Measurements from ENCODE around the gene EPO.
A peak's percentile ranks its signal among the peaks of the same experiment; 100 is the strongest.
"Not testable (repeated sequence)": the region's sequence is repeated elsewhere in the genome, so short reads cannot be mapped to it uniquely, and the experiment has no call there.

Gene EPO

DNA sequence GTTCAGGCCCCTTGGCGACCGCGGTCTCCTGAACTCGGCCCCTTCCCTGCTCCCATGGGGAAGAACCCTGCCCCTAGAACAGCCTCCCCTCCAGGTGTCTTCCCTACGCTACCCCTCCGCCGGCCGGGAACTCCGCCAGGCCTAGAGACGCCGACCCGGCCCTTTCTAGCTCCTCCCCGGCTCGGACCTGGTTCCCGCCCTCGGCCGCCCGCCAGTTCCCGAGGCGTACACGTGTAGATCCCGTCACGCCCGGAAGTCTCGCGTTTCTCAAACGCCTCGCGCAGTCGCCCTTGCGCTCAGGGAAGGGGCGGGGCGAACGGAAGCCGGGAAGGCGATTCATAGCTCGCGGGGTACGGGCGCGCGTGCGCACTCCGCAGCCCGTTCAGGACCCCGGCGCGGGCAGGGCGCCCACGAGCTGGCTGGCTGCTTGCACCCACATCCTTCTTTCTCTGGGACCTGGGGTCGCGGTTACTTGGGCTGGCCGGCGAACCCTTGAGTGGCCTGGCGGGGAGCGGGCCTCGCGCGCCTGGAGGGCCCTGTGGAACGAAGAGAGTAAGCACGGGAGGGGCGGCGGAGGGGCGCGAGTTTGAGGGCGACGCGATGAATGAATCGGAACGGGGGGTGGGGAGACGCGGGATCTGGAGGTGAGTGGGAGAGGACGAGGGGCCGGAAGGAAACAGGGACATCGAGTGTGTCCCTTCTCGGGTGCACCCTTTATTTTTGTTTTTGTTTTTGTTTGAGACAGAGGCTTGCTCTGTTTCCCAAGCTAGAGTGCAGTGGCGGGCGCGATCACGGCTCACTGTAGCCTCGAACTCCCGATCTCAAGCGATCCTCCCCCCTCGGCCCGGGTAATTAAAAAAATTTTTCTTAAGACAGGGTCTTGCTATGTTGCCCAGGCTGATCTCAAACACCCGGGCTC, 14.3 kb upstream of the EPO start, which contains the start of gene POP7:
Gene POP7 (plus strand): TSS at position 369 of the 919 bp plus-strand sequence. CDS start 710 bp downstream, outside the sequence.
- Histone ChIP-seq H3K9me3 (ENCODE audit: control insufficient read depth, low read length) (no peaks in the 10 kb centered on the region), H3K4me1 (ENCODE audit: control insufficient read depth, insufficient read depth, low read length) (peaks cover 9% of the 10 kb centered on the region), H3K36me3 (ENCODE audit: control insufficient read depth, insufficient read depth, low read length) (peaks cover 13% of the 10 kb centered on the region), H3K27me3 (ENCODE audit: control insufficient read depth, insufficient read depth, low read length, poor library complexity, severe bottlenecking) (no peaks in the 10 kb centered on the region), H3K27ac (ENCODE audit: insufficient read depth, low read depth, low read length, poor library complexity, severe bottlenecking) (peak within 1 kb of the TSS; percentile 91), H3K4me3 (ENCODE audit: insufficient read depth, low read depth, low read length) (peak within 1 kb of the TSS; percentile 77)
- 0% methylated on average over 86 of the region's 86 CpGs for WGBS, 2 experiments

DNA sequence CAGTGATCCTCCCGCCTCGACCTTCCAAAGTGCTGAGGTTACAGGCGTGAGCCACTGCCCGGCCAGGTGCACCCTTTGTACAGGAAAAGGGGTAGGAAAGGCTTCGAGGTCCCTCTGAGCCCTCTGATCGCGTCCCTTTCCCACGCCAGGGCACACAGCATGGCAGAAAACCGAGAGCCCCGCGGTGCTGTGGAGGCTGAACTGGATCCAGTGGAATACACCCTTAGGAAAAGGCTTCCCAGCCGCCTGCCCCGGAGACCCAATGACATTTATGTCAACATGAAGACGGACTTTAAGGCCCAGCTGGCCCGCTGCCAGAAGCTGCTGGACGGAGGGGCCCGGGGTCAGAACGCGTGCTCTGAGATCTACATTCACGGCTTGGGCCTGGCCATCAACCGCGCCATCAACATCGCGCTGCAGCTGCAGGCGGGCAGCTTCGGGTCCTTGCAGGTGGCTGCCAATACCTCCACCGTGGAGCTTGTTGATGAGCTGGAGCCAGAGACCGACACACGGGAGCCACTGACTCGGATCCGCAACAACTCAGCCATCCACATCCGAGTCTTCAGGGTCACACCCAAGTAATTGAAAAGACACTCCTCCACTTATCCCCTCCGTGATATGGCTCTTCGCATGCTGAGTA, 13.5 kb upstream of the EPO start:
- H3K27ac ChIP-seq (ENCODE audit: insufficient read depth, low read depth, low read length, poor library complexity, severe bottlenecking) = no peak overlapping the region
- 38 to 41% methylated on average over 34 of the region's 34 CpGs for WGBS, 2 experiments
- no peaks in the 10 kb centered on the region for H3K9me3 ChIP-seq (ENCODE audit: control insufficient read depth, low read length)
- peaks cover 13% of the 10 kb centered on the region for H3K36me3 ChIP-seq (ENCODE audit: control insufficient read depth, insufficient read depth, low read length)
- H3K27me3 ChIP-seq (ENCODE audit: control insufficient read depth, insufficient read depth, low read length, poor library complexity, severe bottlenecking) = no peaks in the 10 kb centered on the region
- H3K4me1 ChIP-seq (ENCODE audit: control insufficient read depth, insufficient read depth, low read length) = peaks cover 9% of the 10 kb centered on the region
- H3K4me3 ChIP-seq (ENCODE audit: insufficient read depth, low read depth, low read length) = peak overlapping the region; percentile 77

DNA sequence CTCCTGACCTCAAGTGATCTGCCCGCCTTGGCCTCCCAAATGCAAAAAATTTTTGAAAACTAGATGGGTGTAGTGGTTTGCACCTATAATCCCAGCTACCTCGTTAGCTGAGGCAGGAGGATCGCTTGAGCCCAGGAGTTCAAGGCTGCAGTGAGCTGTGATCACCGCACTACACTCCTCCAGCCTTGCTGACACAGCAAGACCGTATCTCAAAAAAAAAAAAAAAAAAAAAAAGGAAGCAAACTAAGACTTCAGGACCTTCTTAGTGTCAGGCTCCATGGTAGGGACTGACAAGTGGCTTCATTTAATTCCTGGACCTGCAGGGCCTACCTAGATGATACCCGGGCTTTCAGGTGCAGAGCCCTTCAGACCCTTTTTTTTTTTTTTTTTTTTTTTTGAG, 11.9 kb upstream of the EPO start:
- Histone ChIP-seq H3K9me3 (ENCODE audit: control insufficient read depth, low read length) (no peaks in the 10 kb centered on the region), H3K27ac (ENCODE audit: insufficient read depth, low read depth, low read length, poor library complexity, severe bottlenecking) (no peak overlapping the region), H3K4me3 (ENCODE audit: insufficient read depth, low read depth, low read length) (no peak overlapping the region), H3K36me3 (ENCODE audit: control insufficient read depth, insufficient read depth, low read length) (peaks cover 13% of the 10 kb centered on the region), H3K4me1 (ENCODE audit: control insufficient read depth, insufficient read depth, low read length) (peaks cover 9% of the 10 kb centered on the region), H3K27me3 (ENCODE audit: control insufficient read depth, insufficient read depth, low read length, poor library complexity, severe bottlenecking) (no peaks in the 10 kb centered on the region)
- 93 to 97% methylated on average over 6 of the region's 6 CpGs for WGBS, 2 experiments

DNA sequence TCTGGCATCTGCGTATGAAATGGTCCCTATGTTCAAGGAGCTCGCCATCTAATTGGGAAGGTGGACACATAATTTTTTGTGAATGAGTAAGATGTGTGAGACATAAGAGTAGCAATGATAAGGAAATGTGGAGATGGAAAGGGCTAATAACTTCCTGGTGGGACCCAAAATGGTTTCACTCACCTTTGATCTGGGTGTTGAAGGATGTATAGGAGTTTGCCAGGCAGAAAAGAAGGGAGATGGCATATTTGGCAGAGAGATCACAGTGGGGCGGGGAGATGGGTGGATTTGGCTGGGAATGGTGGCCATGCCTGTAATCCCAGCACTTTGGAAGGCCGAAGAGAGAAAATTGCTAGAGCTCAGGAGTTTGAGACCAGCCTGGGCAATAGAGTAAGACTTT, 9.8 kb upstream of the EPO start:
- no peak overlapping the region for H3K4me3 ChIP-seq (ENCODE audit: insufficient read depth, low read depth, low read length)
- 94% methylated on average over 4 of the region's 4 CpGs for WGBS, 2 experiments

DNA sequence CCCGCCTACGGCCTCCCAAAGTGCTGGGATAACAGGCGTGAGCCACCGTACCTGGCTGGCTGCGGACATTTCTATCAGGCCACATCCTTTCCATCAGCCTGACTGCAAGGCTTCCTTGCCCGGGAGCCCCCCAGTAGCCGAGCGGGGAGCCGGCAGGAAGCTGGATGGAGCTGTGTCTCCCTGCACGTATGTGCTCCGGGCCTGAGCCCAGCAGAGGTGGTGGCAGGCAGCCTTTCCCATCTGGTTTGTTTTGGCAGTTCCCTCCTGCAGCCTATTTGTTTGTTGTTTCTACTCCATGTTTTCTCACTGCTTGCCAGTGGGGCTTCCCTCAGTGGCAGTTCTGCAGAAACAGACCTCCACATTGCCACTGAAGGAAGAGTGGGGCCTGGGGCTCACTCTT, 8.9 kb upstream of the EPO start:
- Histone ChIP-seq H3K27ac (ENCODE audit: insufficient read depth, low read depth, low read length, poor library complexity, severe bottlenecking) (no peak overlapping the region), H3K4me3 (ENCODE audit: insufficient read depth, low read depth, low read length) (no peak overlapping the region), H3K36me3 (ENCODE audit: control insufficient read depth, insufficient read depth, low read length) (peaks cover 13% of the 10 kb centered on the region), H3K9me3 (ENCODE audit: control insufficient read depth, low read length) (no peaks in the 10 kb centered on the region), H3K27me3 (ENCODE audit: control insufficient read depth, insufficient read depth, low read length, poor library complexity, severe bottlenecking) (no peaks in the 10 kb centered on the region), H3K4me1 (ENCODE audit: control insufficient read depth, insufficient read depth, low read length) (peaks cover 9% of the 10 kb centered on the region)
- WGBS, 2 experiments = 90 to 91% methylated on average over 11 of the region's 11 CpGs

More for the DNA sequence above, 9.8 kb upstream of the EPO start:
- no peak overlapping the region for H3K27ac ChIP-seq (ENCODE audit: insufficient read depth, low read depth, low read length, poor library complexity, severe bottlenecking)
- peaks cover 9% of the 10 kb centered on the region for H3K4me1 ChIP-seq (ENCODE audit: control insufficient read depth, insufficient read depth, low read length)
- H3K9me3 ChIP-seq (ENCODE audit: control insufficient read depth, low read length) = no peaks in the 10 kb centered on the region
- H3K36me3 ChIP-seq (ENCODE audit: control insufficient read depth, insufficient read depth, low read length) = peaks cover 13% of the 10 kb centered on the region
- no peaks in the 10 kb centered on the region for H3K27me3 ChIP-seq (ENCODE audit: control insufficient read depth, insufficient read depth, low read length, poor library complexity, severe bottlenecking)

DNA sequence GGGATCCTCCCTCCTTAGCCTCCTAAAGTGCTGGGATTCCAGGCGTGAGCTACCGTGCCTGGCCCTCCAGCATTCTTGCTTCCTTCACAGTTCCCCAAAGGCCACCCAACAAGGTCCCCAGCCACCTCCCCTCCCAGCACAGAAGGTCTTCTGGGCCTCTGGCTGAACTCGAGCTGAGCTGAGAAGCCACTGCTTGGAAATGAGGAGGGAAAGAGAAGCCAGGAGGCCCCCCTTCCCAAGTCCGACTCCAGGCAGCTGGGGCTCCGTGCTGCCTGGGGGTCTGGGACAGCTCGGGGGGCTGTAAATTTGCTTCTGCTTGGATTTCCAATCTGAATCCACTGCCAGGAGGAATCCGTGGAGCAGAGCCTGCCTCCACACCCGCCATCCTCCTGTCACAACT, 5.5 kb upstream of the EPO start:
- Histone ChIP-seq H3K27ac (ENCODE audit: insufficient read depth, low read depth, low read length, poor library complexity, severe bottlenecking) (no peak overlapping the region), H3K36me3 (ENCODE audit: control insufficient read depth, insufficient read depth, low read length) (no peaks in the 10 kb centered on the region), H3K4me1 (ENCODE audit: control insufficient read depth, insufficient read depth, low read length) (no peaks in the 10 kb centered on the region), H3K4me3 (ENCODE audit: insufficient read depth, low read depth, low read length) (no peak overlapping the region), H3K9me3 (ENCODE audit: control insufficient read depth, low read length) (no peaks in the 10 kb centered on the region), H3K27me3 (ENCODE audit: control insufficient read depth, insufficient read depth, low read length, poor library complexity, severe bottlenecking) (peaks cover 7% of the 10 kb centered on the region)
- WGBS, 2 experiments = 84 to 87% methylated on average over 8 of the region's 8 CpGs

DNA sequence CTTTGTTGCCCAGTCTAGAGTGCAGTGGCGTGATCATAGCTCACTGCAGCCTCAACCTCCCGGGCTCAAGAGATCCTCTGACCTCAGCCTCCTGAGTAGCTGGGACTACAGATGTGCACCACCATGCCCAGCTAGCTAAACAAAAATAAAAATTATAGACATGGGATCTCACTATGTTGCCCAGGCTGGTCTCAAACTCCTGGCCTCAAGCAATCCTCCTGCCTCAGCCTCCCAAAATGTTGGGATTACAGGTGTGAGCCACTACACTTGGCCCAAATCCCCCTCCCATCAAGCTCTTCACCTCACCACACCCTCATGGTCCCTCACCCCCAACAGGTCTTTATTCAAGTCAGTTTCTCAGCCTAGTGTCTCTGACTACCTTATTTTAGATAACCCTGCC, 3.2 kb upstream of the EPO start:
- not testable (repeated sequence) for H3K4me1 ChIP-seq (ENCODE audit: control insufficient read depth, insufficient read depth, low read length); H3K4me3 ChIP-seq (ENCODE audit: insufficient read depth, low read depth, low read length); H3K27ac ChIP-seq (ENCODE audit: insufficient read depth, low read depth, low read length, poor library complexity, severe bottlenecking); H3K9me3 ChIP-seq (ENCODE audit: control insufficient read depth, low read length); H3K36me3 ChIP-seq (ENCODE audit: control insufficient read depth, insufficient read depth, low read length)
- 90% methylated on average over 2 of the region's 2 CpGs for WGBS, 2 experiments
- peaks cover 31% of the 10 kb centered on the region for H3K27me3 ChIP-seq (ENCODE audit: control insufficient read depth, insufficient read depth, low read length, poor library complexity, severe bottlenecking)

DNA sequence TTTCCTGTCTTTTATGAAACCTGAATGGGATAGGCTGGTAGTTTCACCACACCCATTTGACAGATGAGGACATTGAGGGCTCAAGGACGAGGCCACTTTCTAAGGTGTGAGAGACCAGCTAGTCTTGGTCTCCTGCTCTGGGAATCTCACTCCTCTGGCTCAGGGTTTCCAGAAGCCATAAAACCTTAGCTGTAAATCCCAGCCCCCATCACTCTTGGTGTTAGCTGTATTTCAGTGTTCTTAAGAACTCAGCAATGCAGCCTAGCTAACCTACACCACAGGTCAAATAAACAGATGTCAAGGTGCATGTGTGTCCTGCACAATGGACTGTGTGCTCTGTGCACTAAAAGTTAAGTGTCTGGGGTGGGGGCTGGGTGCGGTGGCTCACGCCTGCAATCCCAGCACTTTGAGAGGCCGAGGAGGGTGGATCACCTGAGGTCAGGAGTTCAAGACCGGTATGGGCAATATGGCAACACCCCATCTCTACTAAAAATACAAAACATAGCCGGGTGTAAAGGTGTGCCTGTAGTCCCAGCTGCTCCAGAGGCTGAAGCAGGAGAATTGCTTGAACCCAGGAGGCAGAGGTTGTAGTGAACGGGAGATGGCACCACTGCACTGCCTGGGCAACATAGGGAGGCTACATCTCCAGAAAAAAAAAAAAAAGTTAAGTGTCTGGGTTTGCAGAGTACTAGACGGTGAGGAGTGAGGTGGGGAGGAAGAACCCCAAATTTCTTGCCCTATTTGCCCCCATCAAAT, 567 bp upstream of the EPO start:
- Histone ChIP-seq H3K9me3 (ENCODE audit: control insufficient read depth, low read length) (no peaks in the 10 kb centered on the region), H3K4me1 (ENCODE audit: control insufficient read depth, insufficient read depth, low read length) (peaks cover 7% of the 10 kb centered on the region), H3K4me3 (ENCODE audit: insufficient read depth, low read depth, low read length) (no peak overlapping the region), H3K36me3 (ENCODE audit: control insufficient read depth, insufficient read depth, low read length) (no peaks in the 10 kb centered on the region), H3K27ac (ENCODE audit: insufficient read depth, low read depth, low read length, poor library complexity, severe bottlenecking) (no peak overlapping the region), H3K27me3 (ENCODE audit: control insufficient read depth, insufficient read depth, low read length, poor library complexity, severe bottlenecking) (peaks cover 54% of the 10 kb centered on the region)
- WGBS, 2 experiments = 74 to 83% methylated on average over 7 to 8 of the region's 8 CpGs

DNA sequence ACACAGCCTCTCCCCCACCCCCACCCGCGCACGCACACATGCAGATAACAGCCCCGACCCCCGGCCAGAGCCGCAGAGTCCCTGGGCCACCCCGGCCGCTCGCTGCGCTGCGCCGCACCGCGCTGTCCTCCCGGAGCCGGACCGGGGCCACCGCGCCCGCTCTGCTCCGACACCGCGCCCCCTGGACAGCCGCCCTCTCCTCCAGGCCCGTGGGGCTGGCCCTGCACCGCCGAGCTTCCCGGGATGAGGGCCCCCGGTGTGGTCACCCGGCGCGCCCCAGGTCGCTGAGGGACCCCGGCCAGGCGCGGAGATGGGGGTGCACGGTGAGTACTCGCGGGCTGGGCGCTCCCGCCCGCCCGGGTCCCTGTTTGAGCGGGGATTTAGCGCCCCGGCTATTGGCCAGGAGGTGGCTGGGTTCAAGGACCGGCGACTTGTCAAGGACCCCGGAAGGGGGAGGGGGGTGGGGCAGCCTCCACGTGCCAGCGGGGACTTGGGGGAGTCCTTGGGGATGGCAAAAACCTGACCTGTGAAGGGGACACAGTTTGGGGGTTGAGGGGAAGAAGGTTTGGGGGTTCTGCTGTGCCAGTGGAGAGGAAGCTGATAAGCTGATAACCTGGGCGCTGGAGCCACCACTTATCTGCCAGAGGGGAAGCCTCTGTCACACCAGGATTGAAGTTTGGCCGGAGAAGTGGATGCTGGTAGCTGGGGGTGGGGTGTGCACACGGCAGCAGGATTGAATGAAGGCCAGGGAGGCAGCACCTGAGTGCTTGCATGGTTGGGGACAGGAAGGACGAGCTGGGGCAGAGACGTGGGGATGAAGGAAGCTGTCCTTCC, 620 bp downstream of the EPO start:
- Histone ChIP-seq H3K27ac (ENCODE audit: insufficient read depth, low read depth, low read length, poor library complexity, severe bottlenecking) (no peak overlapping the region), H3K36me3 (ENCODE audit: control insufficient read depth, insufficient read depth, low read length) (no peaks in the 10 kb centered on the region), H3K4me1 (ENCODE audit: control insufficient read depth, insufficient read depth, low read length) (peaks cover 7% of the 10 kb centered on the region), H3K4me3 (ENCODE audit: insufficient read depth, low read depth, low read length) (peak overlapping the region; percentile 34), H3K27me3 (ENCODE audit: control insufficient read depth, insufficient read depth, low read length, poor library complexity, severe bottlenecking) (peaks cover 64% of the 10 kb centered on the region), H3K9me3 (ENCODE audit: control insufficient read depth, low read length) (no peaks in the 10 kb centered on the region)
- 5 to 7% methylated on average over 56 of the region's 56 CpGs for WGBS, 2 experiments

Measured in ectodermal cell (in vitro differentiated cells).